Activated naive CD4-positive, alpha-beta T cell treated with anti-CD3 and anti-CD28 coated beads for 36 hours (primary cell): ENCODE results near the gene CRACR2A. TPM values are rescaled to one million over a fixed set of nuclear protein-coding genes. Genes with fewer than 3 reads are reported as not detected.
A peak's percentile ranks its signal among the peaks of the same experiment; 100 is the strongest.

ENCODE experiments used
- CTCF ChIA-PET: fragments of 350-600 bp; sonication (Branson Sonifier 250); formaldehyde crosslinking; loops from one replicate; lab custom pipeline; 2021; ENCODE audit warnings: antibody characterized with exemption; lab: Charles Lee
- DNase-seq: peaks from one replicate; pipeline ENCODE4 v3.0.0-alpha.2; 2020
- H3K27ac Mint-ChIP-seq: one replicate; pipeline ENCODE4 v1.8.0; 2021; ENCODE audit warnings: mild to moderate bottlenecking, mixed read lengths
- H3K27me3 Mint-ChIP-seq: one replicate; pipeline ENCODE4 v1.8.0; 2021; ENCODE audit warnings: low read depth, mixed read lengths
- H3K36me3 Mint-ChIP-seq: one replicate; pipeline ENCODE4 v1.8.0; 2021; ENCODE audit warnings: low read depth, mixed read lengths
- H3K4me1 Mint-ChIP-seq: one replicate; pipeline ENCODE4 v1.8.0; 2021; ENCODE audit warnings: low read depth, mixed read lengths
- H3K4me3 Mint-ChIP-seq: one replicate; pipeline ENCODE4 v1.8.0; 2021; ENCODE audit warnings: mild to moderate bottlenecking, moderate library complexity, mixed read lengths
- H3K9me3 Mint-ChIP-seq: one replicate; pipeline ENCODE4 v1.8.0; 2021; ENCODE audit warnings: mixed read lengths
- intact Hi-C: fragments of 100-400 bp; cut with micrococcal nuclease; formaldehyde crosslinking; loops from one replicate; pipeline ENCODE4 v1.15.1; 2023
- total RNA-seq, 2 experiments: library from RNA; stranded (reverse); gene quantifications; one replicate each; pipeline ENCODE4 v1.2.3, GENCODE V29; 2021

CRACR2A gene
- total RNA-seq, 2 experiments from 2014 or later = 19.0 to 20.7 TPM

GRCh38 chr12:3748620-3749019, 4.3 kb downstream of the CRACR2A start:
- no peak for DNase-seq

DNA sequence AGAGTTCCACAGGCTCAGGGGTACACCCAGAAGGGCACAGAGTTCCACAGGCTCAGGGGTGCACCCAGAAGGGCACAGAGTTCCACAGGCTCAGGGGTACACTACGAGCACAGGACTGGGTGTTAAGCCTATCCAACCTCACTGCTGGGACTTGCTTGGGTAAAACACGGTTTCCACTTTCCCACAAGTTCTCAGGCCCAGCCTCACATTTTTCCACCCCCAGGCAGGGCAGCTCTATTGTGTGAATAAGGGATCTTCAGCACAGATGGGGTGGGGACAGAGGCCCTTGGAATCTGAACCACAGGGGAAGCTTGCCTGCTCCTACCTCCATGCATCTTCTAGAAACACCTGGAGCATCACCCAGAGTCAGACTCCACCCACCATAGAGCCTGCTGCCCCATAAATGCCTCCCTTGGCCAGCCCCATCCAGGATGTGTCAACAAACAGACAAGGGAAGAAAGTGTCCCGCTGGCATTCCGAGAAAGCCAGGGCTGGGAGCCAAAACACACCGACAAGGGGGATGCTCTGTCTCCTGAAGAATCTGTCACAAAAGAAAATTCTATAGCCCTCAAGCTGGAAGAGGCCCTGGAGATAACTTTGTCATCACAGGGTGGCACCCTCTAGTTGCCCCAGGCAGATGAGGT, 4.8 kb downstream of the CRACR2A start:
- no peak for DNase-seq
- CTCF ChIA-PET = interaction anchor here (0.6 kb wide), 1 partner anchor 33 kb away, joined by 3 read pairs; no protein-coding TSS in a partner anchor
- intact Hi-C loops = no loop called here
- no peak overlapping the region for H3K4me3 Mint-ChIP-seq
- H3K36me3 Mint-ChIP-seq = peaks cover 27% of the 10 kb centered on the region
- no peak overlapping the region for H3K27ac Mint-ChIP-seq
- H3K4me1 Mint-ChIP-seq = peaks cover 48% of the 10 kb centered on the region
- no peaks in the 10 kb centered on the region for H3K27me3 Mint-ChIP-seq
- H3K9me3 Mint-ChIP-seq = no peaks in the 10 kb centered on the region

More at GRCh38 chr12:3748620-3749019, 4.3 kb downstream of the CRACR2A start:
- Mint-ChIP-seq H3K27me3 (no peaks in the 10 kb centered on the region), H3K4me3 (no peak overlapping the region), H3K27ac (no peak overlapping the region), H3K36me3 (peaks cover 26% of the 10 kb centered on the region), H3K9me3 (no peaks in the 10 kb centered on the region), H3K4me1 (peaks cover 50% of the 10 kb centered on the region)
- CTCF ChIA-PET = no interaction called here
- intact Hi-C loops = no loop called here

DNA sequence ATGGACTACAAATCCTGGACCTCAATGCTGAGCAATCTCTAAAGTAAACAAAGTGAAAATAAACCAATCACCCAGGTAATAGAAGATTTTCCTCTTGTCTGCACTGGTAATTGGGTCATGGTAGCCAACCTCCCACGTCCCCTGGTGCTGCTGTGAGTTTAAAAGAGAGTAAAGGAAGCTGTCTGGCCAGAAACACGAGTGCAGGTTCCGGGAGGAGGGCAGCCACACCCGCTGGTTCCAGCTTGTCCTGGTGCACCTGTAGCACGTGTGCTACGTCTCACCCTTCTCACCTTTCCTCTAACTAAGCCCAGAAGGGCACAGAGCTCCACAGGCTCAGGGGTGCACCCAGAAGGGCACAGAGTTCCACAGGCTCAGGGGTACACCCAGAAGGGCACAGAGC, 5.4 kb downstream of the CRACR2A start:
- Mint-ChIP-seq H3K4me1 (peaks cover 48% of the 10 kb centered on the region), H3K27ac (no peak overlapping the region), H3K9me3 (no peaks in the 10 kb centered on the region), H3K27me3 (no peaks in the 10 kb centered on the region), H3K4me3 (no peak overlapping the region), H3K36me3 (peaks cover 30% of the 10 kb centered on the region)
- CTCF ChIA-PET = interaction anchor here (0.6 to 1.9 kb wide), 2 partner anchors 12 to 32 kb away, joined by 3 to 5 read pairs; no protein-coding TSS in a partner anchor
- intact Hi-C loops = no loop called here
- DNase-seq = no peak

GRCh38 chr12:3746758-3747157, 6.2 kb downstream of the CRACR2A start:
- Mint-ChIP-seq H3K27me3 (no peaks in the 10 kb centered on the region), H3K9me3 (no peaks in the 10 kb centered on the region), H3K36me3 (peaks cover 30% of the 10 kb centered on the region), H3K4me1 (peaks cover 46% of the 10 kb centered on the region), H3K27ac (no peak overlapping the region), H3K4me3 (no peak overlapping the region)
- CTCF ChIA-PET = interaction anchor here (1.9 kb wide), 1 partner anchor 11 kb away, joined by 5 read pairs; no protein-coding TSS in a partner anchor
- no peak for DNase-seq
- intact Hi-C loops = no loop called here

- H3K9me3 Mint-ChIP-seq = no peaks in the 10 kb centered on the region
- no peak for DNase-seq
- no peak overlapping the region for H3K4me3 Mint-ChIP-seq
- CTCF ChIA-PET = no interaction called here
- intact Hi-C loops = no loop called here
- H3K27me3 Mint-ChIP-seq = no peaks in the 10 kb centered on the region
- H3K4me1 Mint-ChIP-seq = peaks cover 30% of the 10 kb centered on the region
- peaks cover 29% of the 10 kb centered on the region for H3K36me3 Mint-ChIP-seq
- no peak overlapping the region for H3K27ac Mint-ChIP-seq
Measured at GRCh38 chr12:3745152-3745551, 7.8 kb downstream of the CRACR2A start.

DNA sequence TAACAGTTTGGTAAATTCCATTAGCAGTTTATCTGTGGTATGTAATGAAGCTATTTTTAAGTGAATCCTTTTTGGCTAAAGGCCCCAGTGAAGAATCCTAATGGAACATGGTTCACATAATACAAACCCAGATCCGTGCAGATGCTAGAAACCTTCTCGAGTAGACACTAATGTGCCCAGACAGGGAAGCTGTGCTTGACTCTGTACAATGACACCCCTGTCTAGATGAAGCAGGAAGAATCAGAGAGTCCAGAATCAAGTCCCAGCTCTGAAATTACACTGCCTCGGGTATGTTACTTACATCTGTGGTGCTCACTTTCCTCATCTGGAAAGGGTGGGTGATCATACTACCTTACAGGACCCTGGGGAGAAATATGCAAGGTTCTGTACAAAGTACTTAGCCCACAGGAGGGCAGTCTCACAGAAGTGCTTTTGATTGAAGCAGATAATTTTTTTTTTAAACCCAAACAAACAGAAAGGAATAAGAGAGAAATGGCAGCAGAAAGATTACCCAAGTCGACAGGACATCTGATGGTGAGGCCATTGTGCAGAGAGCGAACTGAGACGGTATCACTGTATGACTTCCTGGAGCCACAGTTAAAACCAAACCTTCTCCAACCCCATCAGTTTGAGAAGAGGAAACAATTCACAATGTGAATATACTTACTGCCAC, 8.5 kb downstream of the CRACR2A start:
- Mint-ChIP-seq H3K4me1 (peaks cover 28% of the 10 kb centered on the region), H3K27me3 (no peaks in the 10 kb centered on the region), H3K9me3 (no peaks in the 10 kb centered on the region), H3K36me3 (peaks cover 29% of the 10 kb centered on the region), H3K4me3 (no peak overlapping the region), H3K27ac (no peak overlapping the region)
- intact Hi-C loops = no loop called here
- CTCF ChIA-PET = interaction anchor here (1.8 kb wide), 1 partner anchor 444 kb away, joined by 4 read pairs; no protein-coding TSS in a partner anchor
- DNase-seq = no peak

- H3K4me3 Mint-ChIP-seq = no peak overlapping the region
- intact Hi-C loops = no loop called here
- H3K9me3 Mint-ChIP-seq = no peaks in the 10 kb centered on the region
- H3K36me3 Mint-ChIP-seq = peaks cover 30% of the 10 kb centered on the region
- no peak overlapping the region for H3K27ac Mint-ChIP-seq
- no peaks in the 10 kb centered on the region for H3K27me3 Mint-ChIP-seq
- DNase-seq = peak; percentile 37
- H3K4me1 Mint-ChIP-seq = peaks cover 22% of the 10 kb centered on the region
- CTCF ChIA-PET = interaction anchor here (1.8 kb wide), 1 partner anchor 443 kb away, joined by 4 read pairs; no protein-coding TSS in a partner anchor
Measured at GRCh38 chr12:3743803-3744202, 9.1 kb downstream of the CRACR2A start.

GRCh38 chr12:3741882-3742672, 10.8 kb downstream of the CRACR2A start:
- no peaks in the 10 kb centered on the region for H3K9me3 Mint-ChIP-seq
- no peak overlapping the region for H3K27ac Mint-ChIP-seq
- CTCF ChIA-PET = interaction anchor here (0.7 to 0.9 kb wide), 2 partner anchors 11 to 962 kb away, joined by 3 to 5 read pairs; no protein-coding TSS in a partner anchor
- no peak for DNase-seq
- H3K27me3 Mint-ChIP-seq = no peaks in the 10 kb centered on the region
- peaks cover 26% of the 10 kb centered on the region for H3K36me3 Mint-ChIP-seq
- intact Hi-C loops = no loop called here
- peaks cover 12% of the 10 kb centered on the region for H3K4me1 Mint-ChIP-seq
- H3K4me3 Mint-ChIP-seq = no peak overlapping the region

- H3K27me3 Mint-ChIP-seq = no peaks in the 10 kb centered on the region
- no peak for DNase-seq
- intact Hi-C loops = no loop called here
- H3K9me3 Mint-ChIP-seq = no peaks in the 10 kb centered on the region
- H3K4me3 Mint-ChIP-seq = no peak overlapping the region
- H3K27ac Mint-ChIP-seq = no peak overlapping the region
- CTCF ChIA-PET = interaction anchor here (0.6 kb wide), 1 partner anchor 1080 kb away, joined by 3 read pairs; no protein-coding TSS in a partner anchor
- peaks cover 10% of the 10 kb centered on the region for H3K4me1 Mint-ChIP-seq
- peaks cover 13% of the 10 kb centered on the region for H3K36me3 Mint-ChIP-seq
Measured at GRCh38 chr12:3740480-3741231, 12.3 kb downstream of the CRACR2A start.

DNA sequence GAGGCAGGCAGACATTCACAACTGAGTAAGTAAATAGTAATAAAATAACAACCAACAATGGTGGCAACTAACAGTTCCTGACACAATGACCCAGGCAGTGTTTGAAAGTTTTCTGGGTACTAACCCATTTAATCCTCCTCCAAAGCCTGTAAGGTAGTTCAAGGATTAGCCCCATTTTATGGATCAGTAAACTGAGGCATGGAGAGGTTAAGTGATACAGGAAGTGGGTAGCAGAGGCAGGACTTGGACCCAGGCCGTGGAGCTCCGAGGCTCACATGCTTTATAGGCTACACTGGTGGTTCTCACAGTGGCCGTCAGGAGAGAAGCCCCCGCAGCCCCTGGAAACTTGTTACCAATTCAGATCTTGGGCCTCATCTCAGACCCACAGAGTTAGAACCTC, 17.5 kb downstream of the CRACR2A start:
- Mint-ChIP-seq H3K27ac (no peak overlapping the region), H3K36me3 (peaks cover 8% of the 10 kb centered on the region), H3K4me3 (no peak overlapping the region), H3K27me3 (no peaks in the 10 kb centered on the region), H3K4me1 (peaks cover 4% of the 10 kb centered on the region), H3K9me3 (no peaks in the 10 kb centered on the region)
- intact Hi-C loops = no loop called here
- CTCF ChIA-PET = interaction anchor here (2.2 kb wide), 1 partner anchor 11 kb away, joined by 5 read pairs; no protein-coding TSS in a partner anchor
- no peak for DNase-seq

- DNase-seq = no peak
- CTCF ChIA-PET = no interaction called here
- Mint-ChIP-seq H3K4me3 (no peak overlapping the region), H3K27ac (no peak overlapping the region), H3K27me3 (no peaks in the 10 kb centered on the region), H3K36me3 (peaks cover 24% of the 10 kb centered on the region), H3K4me1 (peaks cover 24% of the 10 kb centered on the region), H3K9me3 (no peaks in the 10 kb centered on the region)
- intact Hi-C loops = no loop called here
Measured at GRCh38 chr12:3732901-3733300, 20.0 kb downstream of the CRACR2A start.
